Liver (tissue), 9 donors: Measurements from ENCODE around the gene ZCCHC4. TPM values are rescaled to one million over a fixed set of nuclear protein-coding genes. Genes with fewer than 3 reads are reported as not detected.

ENCODE experiments used
- DNase-seq: peaks from one replicate; pipeline ENCODE4 v3.0.0-alpha.2; 2017; ENCODE audit warnings: low spot score
- H3K27ac ChIP-seq, 2 donors: one replicate each; pipeline ENCODE4 v1.7.0; 2013; ENCODE audit warnings: inconsistent platforms in 2 of 2, low read length in 2 of 2, control low read depth in 1 of 2, low read depth in 1 of 2, mild to moderate bottlenecking in 1 of 2
- H3K27me3 ChIP-seq, 4 donors: one replicate each; pipeline versions ENCODE4 v1.6.1 to v1.7.0; 2013; ENCODE audit warnings: low read length in 3 of 4, inconsistent platforms in 1 of 4, mild to moderate bottlenecking in 1 of 4, moderate library complexity in 1 of 4; ENCODE audit not compliant: control insufficient read depth in 4 of 4, insufficient read depth in 4 of 4
- H3K36me3 ChIP-seq, 4 donors: one replicate each; pipeline versions ENCODE4 v1.6.1 to v1.7.0; 2013; ENCODE audit warnings: low read length in 3 of 4, mild to moderate bottlenecking in 3 of 4, low read depth in 1 of 4, moderate library complexity in 1 of 4; ENCODE audit not compliant: control insufficient read depth in 4 of 4, insufficient read depth in 3 of 4
- H3K4me1 ChIP-seq, 4 donors: one replicate each; pipeline versions ENCODE4 v1.6.1 to v1.7.0; 2013; ENCODE audit warnings: low read length in 3 of 4, mild to moderate bottlenecking in 3 of 4, moderate library complexity in 1 of 4; ENCODE audit not compliant: control insufficient read depth in 4 of 4, insufficient read depth in 4 of 4
- H3K4me3 ChIP-seq, 3 donors: one replicate each; pipeline versions ENCODE4 v1.6.1 to v1.7.0; 2013; ENCODE audit warnings: low read length in 3 of 3, control low read depth in 1 of 3, low read depth in 1 of 3, mild to moderate bottlenecking in 1 of 3
- H3K9ac ChIP-seq, 2 donors: one replicate each; pipeline ENCODE4 v1.7.0; 2013; ENCODE audit warnings: low read length in 2 of 2, mild to moderate bottlenecking in 2 of 2, moderate library complexity in 2 of 2, control low read depth in 1 of 2, low read depth in 1 of 2
- H3K9me3 ChIP-seq, 4 donors: one replicate each; pipeline versions ENCODE4 v1.6.1 to v1.7.0; 2013; ENCODE audit warnings: low read length in 3 of 4; ENCODE audit not compliant: control insufficient read depth in 4 of 4
- ATF3 ChIP-seq: IDR thresholded peaks from 2 replicates; pipeline ENCODE4 v1.6.1; 2016; ENCODE audit warnings: antibody characterized with exemption
- EGR1 ChIP-seq, 2 donors: IDR thresholded peaks; 2 replicates each; pipeline ENCODE4 v1.6.1; 2016 to 2018; ENCODE audit warnings: antibody characterized with exemption in 2 of 2, low read depth in 2 of 2
- FOXA1 ChIP-seq: IDR thresholded peaks from 2 replicates; pipeline ENCODE4 v1.6.1; 2016; ENCODE audit warnings: antibody characterized with exemption
- GABPA ChIP-seq, 2 donors: IDR thresholded peaks in 1 of 2; conservative IDR thresholded peaks in 1 of 2; 2 replicates each; pipeline ENCODE4 v1.6.1; 2016; ENCODE audit warnings: antibody characterized with exemption in 2 of 2, mild to moderate bottlenecking in 1 of 2, moderate library complexity in 1 of 2
- HNF4A ChIP-seq, 2 donors: conservative IDR thresholded peaks; 2 replicates each; pipeline ENCODE4 v1.6.1; 2016; ENCODE audit warnings: antibody characterized with exemption in 2 of 2, mild to moderate bottlenecking in 2 of 2
- HNF4G ChIP-seq: IDR thresholded peaks from 2 replicates; pipeline ENCODE4 v1.6.1; 2016; ENCODE audit warnings: antibody characterized with exemption
- REST ChIP-seq: IDR thresholded peaks from 2 replicates; pipeline ENCODE4 v1.6.1; 2016; ENCODE audit warnings: antibody characterized with exemption, mild to moderate bottlenecking
- SP1 ChIP-seq: IDR thresholded peaks from 2 replicates; pipeline ENCODE4 v1.6.1; 2018; ENCODE audit warnings: antibody characterized with exemption, mild to moderate bottlenecking
- TAF1 ChIP-seq: conservative IDR thresholded peaks from 2 replicates; pipeline ENCODE4 v1.6.1; 2016; ENCODE audit warnings: antibody characterized with exemption, mild to moderate bottlenecking
- YY1 ChIP-seq: IDR thresholded peaks from 2 replicates; pipeline ENCODE4 v1.6.1; 2016; ENCODE audit warnings: antibody characterized with exemption, mild to moderate bottlenecking
- ZBTB33 ChIP-seq: IDR thresholded peaks from 2 replicates; pipeline ENCODE4 v1.6.1; 2016; ENCODE audit warnings: antibody characterized with exemption
- WGBS: extraction: QIAGEN DNeasy Blood & Tissue Kit; methylation state at CpG from one replicate; pipeline ENCODE4 v1.1.7; 2013; 5-methylcytosine and 5-hydroxymethylcytosine counted together
- polyA plus RNA-seq, 2 donors: library from polyadenylated mRNA; stranded (reverse) in 1 of 2; unstranded in 1 of 2; fragments of 200-250 nt in 1 of 2; fragments of >200 nt in 1 of 2; fragmentation: Nextera tagmentation in 1 of 2; extraction: Ambion mirVana in 1 of 2; gene quantifications; one replicate each; pipeline versions ENCODE4 v1.2.1 to v1.2.3, GENCODE V29; 2013 to 2015
- total RNA-seq, 2 donors: library from RNA; depleted of rRNA; stranded (reverse); fragments of >200 nt; gene quantifications; one replicate each; pipeline ENCODE4 v1.2.3, GENCODE V29; 2014
- donor health status: healthy.
- donor health status: healthy.
- donor health status: healthy.
- donor health status: healthy.
- donor health status: healthy.

The ZCCHC4 gene
- total and polyA plus RNA-seq, 4 donors = 2.1 to 7.4 (median 4.6) TPM

- Histone ChIP-seq H3K9me3 (no peaks in the 10 kb centered on the region), H3K4me1 (peaks cover 5 to 20% (median 8%) of the 10 kb centered on the region in 4 donors), H3K27ac (no peak overlapping the region), H3K27me3 (peaks cover 0 to 1% (median 0%) of the 10 kb centered on the region in 4 donors), H3K4me3 (peak overlapping the region; percentile 75 to 81 (median 80)), H3K9ac (peak overlapping the region; percentile 15 to 39), H3K36me3 (peaks cover 2 to 4% (median 3%) of the 10 kb centered on the region in 4 donors)
- 24% methylated on average over 23 of the region's 23 CpGs for WGBS
- TF ChIP-seq HNF4A (conservative IDR thresholded peaks at IDR 0.05) (peak; percentile 21 to 33), EGR1 (IDR thresholded peaks at IDR 0.05; ENCODE audit: low read depth in 2 of 2) (no peak)
- DNase-seq = no peak
Measured at GRCh38 chr4:25313201-25313895, 774 bp downstream of the ZCCHC4 start.

GRCh38 chr4:25320336-25320735 lies 7.8 kb downstream of the ZCCHC4 start:
- no peaks in the 10 kb centered on the region for H3K9me3 ChIP-seq
- H3K27ac ChIP-seq = no peak overlapping the region
- 93% methylated on average over 2 of the region's 2 CpGs for WGBS
- H3K27me3 ChIP-seq = no peaks in the 10 kb centered on the region
- DNase-seq = no peak
- no peak overlapping the region for H3K9ac ChIP-seq
- TF ChIP-seq ATF3 (no peak), TAF1 (no peak)
- H3K4me3 ChIP-seq = no peak overlapping the region
- no peaks in the 10 kb centered on the region for H3K4me1 ChIP-seq
- H3K36me3 ChIP-seq = peaks cover 2 to 13% (median 3%) of the 10 kb centered on the region in 4 donors

- DNase-seq = no peak
- no peaks in the 10 kb centered on the region for H3K9me3 ChIP-seq
- WGBS = 83% methylated on average over 1 of the region's 1 CpG
- no peak for TF ChIP-seq SP1
- no peak for TF ChIP-seq FOXA1
- no peak for TF ChIP-seq ZBTB33
- TF ChIP-seq TAF1 = no peak
- TF ChIP-seq YY1 = no peak
- TF ChIP-seq HNF4G = no peak
- TF ChIP-seq GABPA (IDR thresholded peaks at IDR 0.05 in 1 of 2, conservative IDR thresholded peaks at IDR 0.05 in 1 of 2) = no peak
- no peak for TF ChIP-seq EGR1 (IDR thresholded peaks at IDR 0.05; ENCODE audit: low read depth in 2 of 2)
- H3K9ac ChIP-seq = no peak overlapping the region
- H3K36me3 ChIP-seq = peaks cover 2 to 12% (median 2%) of the 10 kb centered on the region in 4 donors
- H3K27me3 ChIP-seq = no peaks in the 10 kb centered on the region
- no peak overlapping the region for H3K27ac ChIP-seq
- H3K4me1 ChIP-seq = no peaks in the 10 kb centered on the region
- H3K4me3 ChIP-seq = no peak overlapping the region
Measured at GRCh38 chr4:25320773-25321172, 8.2 kb downstream of the ZCCHC4 start.

GRCh38 chr4:25321703-25322102 lies 9.1 kb downstream of the ZCCHC4 start:
- peaks cover 1 to 9% (median 2%) of the 10 kb centered on the region in 4 donors for H3K36me3 ChIP-seq
- WGBS = 95% methylated on average over 3 of the region's 3 CpGs

More at GRCh38 chr4:25321703-25322102, 9.1 kb downstream of the ZCCHC4 start:
- Histone ChIP-seq H3K27me3 (no peaks in the 10 kb centered on the region), H3K4me1 (no peaks in the 10 kb centered on the region), H3K9me3 (no peaks in the 10 kb centered on the region), H3K9ac (no peak overlapping the region), H3K4me3 (no peak overlapping the region), H3K27ac (no peak overlapping the region)
- TF ChIP-seq GABPA (IDR thresholded peaks at IDR 0.05 in 1 of 2, conservative IDR thresholded peaks at IDR 0.05 in 1 of 2) = no peak
- no peak for TF ChIP-seq REST
- no peak for DNase-seq
